K562 (cell line): Measurements from ENCODE around the gene SPAG9.

Experiments
- HDAC6 ChIP-seq: IDR thresholded peaks from 2 replicates; pipeline ENCODE4 v1.6.1; 2012; ENCODE audit warnings: low read depth, mild to moderate bottlenecking, control low read depth, inconsistent platforms, low read length, moderate library complexity
- HDAC8 ChIP-seq: fragments of 450-650 bp; IDR thresholded peaks from 2 replicates; pipeline ENCODE4 v1.6.1; 2016; ENCODE audit warnings: mild to moderate bottlenecking, missing genetic modification characterization, moderate library complexity, missing compliant biosample characterization
- PHB2 ChIP-seq: fragments of 450-650 bp; IDR thresholded peaks from 2 replicates; pipeline ENCODE4 v1.6.1; 2017; ENCODE audit warnings: low read depth
- RFX5 ChIP-seq: IDR thresholded peaks from 2 replicates; pipeline ENCODE4 v1.6.1; 2011; ENCODE audit warnings: low read depth, mild to moderate bottlenecking, improper control_type of control experiment, low read length
- ZBTB7A ChIP-seq: IDR thresholded peaks from 2 replicates; pipeline ENCODE4 v1.6.1; 2011; ENCODE audit warnings: low read depth, mild to moderate bottlenecking, low read length, moderate library complexity, borderline replicate concordance; ENCODE audit not compliant: control insufficient read depth
- ZNF253 ChIP-seq: fragments of 250-450 bp; sonication (Bioruptor Pico); conservative IDR thresholded peaks from 2 replicates; pipeline ENCODE4 v1.6.1; 2021; ENCODE audit warnings: mild to moderate bottlenecking
- TF ChIP-seq, protein P1 (sequence below), 2 experiments: fragments of 200-800 bp in 1 of 2; sonication (Bioruptor generic) in 1 of 2; sonication (generic) in 1 of 2; formaldehyde crosslinking in 1 of 2; IDR thresholded peaks in 1 of 2; conservative IDR thresholded peaks in 1 of 2; 2 replicates each; pipeline versions ENCODE4 v1.5.0 to v1.6.1; 2016 to 2020; ENCODE audit warnings: missing compliant biosample characterization in 1 of 2, missing genetic modification characterization in 1 of 2, missing genetic modification reagents in 1 of 2
- TF ChIP-seq, protein P2 (sequence below), 2 experiments: fragments of 250-450 bp in 1 of 2; fragments of 450-650 bp in 1 of 2; sonication (Bioruptor Pico) in 1 of 2; IDR thresholded peaks; 2 replicates each; pipeline versions ENCODE4 v1.6.1 to v1.8.0; 2016 to 2021; ENCODE audit warnings: mild to moderate bottlenecking in 2 of 2, moderate library complexity in 2 of 2, missing compliant biosample characterization in 1 of 2, missing genetic modification characterization in 1 of 2
- TF ChIP-seq, protein P3 (sequence below), 3 experiments: IDR thresholded peaks in 2 of 3; conservative IDR thresholded peaks in 1 of 3; 2 replicates each; pipeline ENCODE4 v1.5.1; 2011 to 2012; ENCODE audit warnings: low read length in 3 of 3, mild to moderate bottlenecking in 3 of 3, control low read depth in 2 of 3, improper control_type of control experiment in 1 of 3, inconsistent platforms in 1 of 3, low read depth in 1 of 3, mixed read lengths in 1 of 3, moderate library complexity in 1 of 3; ENCODE audit not compliant: insufficient read depth in 2 of 3

DNA sequence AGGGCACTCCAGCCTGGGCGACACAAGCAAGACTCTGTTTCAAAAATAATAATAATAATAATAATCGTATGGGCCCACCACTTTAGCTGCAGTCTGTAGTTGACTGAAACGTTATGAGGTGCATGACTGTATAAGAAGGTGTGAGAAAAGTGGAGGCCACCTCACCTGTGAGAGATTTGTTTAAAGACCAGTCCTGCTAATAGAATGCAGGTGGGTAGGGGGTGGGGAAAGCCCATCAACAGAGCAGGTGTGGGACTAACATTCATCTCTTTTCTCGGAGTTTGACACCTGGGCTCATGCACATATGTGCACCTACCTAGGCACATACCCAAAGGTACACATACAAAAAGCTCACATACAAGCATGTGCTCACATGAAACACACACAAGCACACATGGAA is 186.5 kb downstream of the SPAG9 start:
- TF ChIP-seq HDAC8 (tag), result no peak
- TF ChIP-seq ZNF253, result no peak
- TF ChIP-seq, protein P1, sequence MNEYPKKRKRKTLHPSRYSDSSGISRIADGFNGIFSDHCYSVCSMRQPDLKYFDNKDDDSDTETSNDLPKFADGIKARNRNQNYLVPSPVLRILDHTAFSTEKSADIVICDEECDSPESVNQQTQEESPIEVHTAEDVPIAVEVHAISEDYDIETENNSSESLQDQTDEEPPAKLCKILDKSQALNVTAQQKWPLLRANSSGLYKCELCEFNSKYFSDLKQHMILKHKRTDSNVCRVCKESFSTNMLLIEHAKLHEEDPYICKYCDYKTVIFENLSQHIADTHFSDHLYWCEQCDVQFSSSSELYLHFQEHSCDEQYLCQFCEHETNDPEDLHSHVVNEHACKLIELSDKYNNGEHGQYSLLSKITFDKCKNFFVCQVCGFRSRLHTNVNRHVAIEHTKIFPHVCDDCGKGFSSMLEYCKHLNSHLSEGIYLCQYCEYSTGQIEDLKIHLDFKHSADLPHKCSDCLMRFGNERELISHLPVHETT (CRISPR knock-in tag; conservative IDR thresholded peaks at IDR 0.05 in 1 of 2, IDR thresholded peaks at IDR 0.05 in 1 of 2), result no peak
- TF ChIP-seq, protein P2, sequence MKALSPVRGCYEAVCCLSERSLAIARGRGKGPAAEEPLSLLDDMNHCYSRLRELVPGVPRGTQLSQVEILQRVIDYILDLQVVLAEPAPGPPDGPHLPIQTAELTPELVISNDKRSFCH (CRISPR knock-in tag; IDR thresholded peaks at IDR 0.05), result no peak
- TF ChIP-seq, protein P2 (tag; IDR thresholded peaks at IDR 0.05), result no peak
- no peak for TF ChIP-seq HDAC6
- TF ChIP-seq PHB2, result no peak
- no peak for TF ChIP-seq ZBTB7A
- TF ChIP-seq, protein P3, sequence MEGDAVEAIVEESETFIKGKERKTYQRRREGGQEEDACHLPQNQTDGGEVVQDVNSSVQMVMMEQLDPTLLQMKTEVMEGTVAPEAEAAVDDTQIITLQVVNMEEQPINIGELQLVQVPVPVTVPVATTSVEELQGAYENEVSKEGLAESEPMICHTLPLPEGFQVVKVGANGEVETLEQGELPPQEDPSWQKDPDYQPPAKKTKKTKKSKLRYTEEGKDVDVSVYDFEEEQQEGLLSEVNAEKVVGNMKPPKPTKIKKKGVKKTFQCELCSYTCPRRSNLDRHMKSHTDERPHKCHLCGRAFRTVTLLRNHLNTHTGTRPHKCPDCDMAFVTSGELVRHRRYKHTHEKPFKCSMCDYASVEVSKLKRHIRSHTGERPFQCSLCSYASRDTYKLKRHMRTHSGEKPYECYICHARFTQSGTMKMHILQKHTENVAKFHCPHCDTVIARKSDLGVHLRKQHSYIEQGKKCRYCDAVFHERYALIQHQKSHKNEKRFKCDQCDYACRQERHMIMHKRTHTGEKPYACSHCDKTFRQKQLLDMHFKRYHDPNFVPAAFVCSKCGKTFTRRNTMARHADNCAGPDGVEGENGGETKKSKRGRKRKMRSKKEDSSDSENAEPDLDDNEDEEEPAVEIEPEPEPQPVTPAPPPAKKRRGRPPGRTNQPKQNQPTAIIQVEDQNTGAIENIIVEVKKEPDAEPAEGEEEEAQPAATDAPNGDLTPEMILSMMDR (IDR thresholded peaks at IDR 0.05 in 2 of 3, conservative IDR thresholded peaks at IDR 0.05 in 1 of 3; ENCODE audit: insufficient read depth in 2 of 3, low read depth in 1 of 3, low read length in 3 of 3), result no peak
- no peak for TF ChIP-seq RFX5
